HL-60/S4 (cell line): ENCODE data around the gene CRY1.
"Not testable (repeated sequence)": the region's sequence is repeated elsewhere in the genome, so short reads cannot be mapped to it uniquely, and the experiment has no call there.

Experiments used
- in situ Hi-C: fragments of 300-500 bp; cut with MboI; formaldehyde crosslinking; loops from 2 replicates; pipeline ENCODE4 v1.14.3; 2022; ENCODE audit warnings: low sequenced_read_pairs

Gene CRY1

GRCh38 chr12:107109726-107110719 is 16.7 kb upstream of the CRY1 start:
- in situ Hi-C loops = no loop called here

DNA sequence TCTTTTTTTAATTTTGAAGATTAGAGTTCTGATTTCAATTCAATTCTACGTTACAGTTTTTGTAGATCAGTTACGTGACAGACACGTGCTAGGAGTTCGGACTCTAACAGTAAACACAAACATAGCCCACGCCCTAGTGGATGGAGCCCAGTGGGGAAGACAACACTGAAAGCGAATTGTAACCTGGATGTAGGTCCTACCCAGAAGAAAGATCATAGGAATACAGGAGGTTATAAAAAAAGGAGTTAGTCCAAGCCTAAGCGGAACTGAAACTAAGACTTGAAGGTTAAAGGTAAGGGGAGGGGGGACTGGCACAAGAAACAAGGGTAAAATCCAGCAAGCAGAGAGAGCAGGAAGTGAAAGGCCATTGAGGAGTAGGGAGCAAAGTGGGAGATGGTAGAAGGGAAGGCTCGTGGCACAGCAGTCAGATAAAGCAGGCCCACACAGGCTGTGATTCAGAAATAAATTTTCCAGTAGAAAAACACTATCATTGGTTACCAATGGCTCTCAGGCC is 15.7 kb upstream of the CRY1 start:
- in situ Hi-C loops = no loop called here

GRCh38 chr12:107108366-107108765 is 15.0 kb upstream of the CRY1 start:
- in situ Hi-C loops = not testable (repeated sequence)

- in situ Hi-C loops = no loop called here
These were observed 14.0 kb upstream of the CRY1 start for GRCh38 chr12:107107381-107107780.

DNA sequence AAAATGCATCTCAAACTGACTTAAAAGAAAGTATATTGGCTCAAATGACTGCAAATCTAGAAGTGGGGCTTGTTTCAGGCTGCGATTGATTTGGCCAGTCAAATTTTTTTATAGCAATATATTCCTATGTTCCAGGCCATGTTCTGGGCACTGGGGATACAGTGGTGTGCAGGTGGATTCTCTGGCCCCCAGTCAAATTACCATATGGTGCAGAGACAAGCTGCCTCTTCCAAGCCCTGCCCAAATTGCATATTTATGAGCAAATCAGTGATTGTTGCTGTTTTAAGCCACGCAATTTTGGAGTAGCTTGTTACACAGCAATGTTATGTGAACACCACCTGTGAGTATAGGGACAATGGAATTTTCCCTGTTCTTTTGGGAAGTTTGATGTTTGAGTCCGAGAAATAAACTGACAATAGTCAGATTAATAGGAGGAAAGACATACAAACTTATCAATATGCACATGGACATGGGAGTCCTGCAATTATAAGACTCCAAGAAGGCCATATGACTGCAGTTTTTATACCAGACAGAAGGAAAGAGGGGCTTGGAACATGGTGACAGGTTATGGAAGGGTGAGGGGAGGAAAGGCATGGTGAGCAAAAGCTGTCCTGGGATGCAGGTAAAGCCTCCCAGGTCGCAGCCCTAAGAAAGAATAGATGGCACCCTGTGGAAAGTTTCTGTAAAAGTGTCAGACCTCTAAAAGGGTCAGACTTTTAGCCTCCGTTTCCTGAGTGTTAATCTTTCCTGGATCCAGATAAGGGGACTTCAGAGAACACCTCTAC is 13.1 kb upstream of the CRY1 start:
- in situ Hi-C loops = no loop called here

- in situ Hi-C loops = no loop called here
These were observed 12.0 kb upstream of the CRY1 start for GRCh38 chr12:107105410-107105703.

DNA sequence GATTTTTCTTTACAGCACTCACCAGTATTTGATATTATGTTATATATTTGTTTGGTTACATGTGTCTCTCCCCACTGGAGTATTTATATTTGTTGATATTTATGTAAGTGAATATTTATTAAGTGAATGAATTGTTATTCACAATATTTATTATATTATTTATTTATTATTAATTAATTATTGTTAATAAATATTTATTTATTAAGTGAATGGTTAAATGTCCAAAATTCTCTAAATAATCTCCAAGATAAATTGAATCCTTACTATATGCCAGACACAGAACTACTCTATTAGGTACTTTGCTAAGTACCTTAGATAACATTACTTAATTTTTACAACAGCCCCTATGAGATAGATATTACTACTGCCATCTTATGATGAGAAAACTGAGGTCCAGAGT is 10.2 kb upstream of the CRY1 start:
- in situ Hi-C loops = no loop called here

- in situ Hi-C loops = no loop called here
These were observed 9.7 kb upstream of the CRY1 start for GRCh38 chr12:107103097-107103496.

GRCh38 chr12:107102294-107102693 is 8.9 kb upstream of the CRY1 start:
- in situ Hi-C loops = no loop called here

- in situ Hi-C loops = no loop called here
These were observed 8.3 kb upstream of the CRY1 start for GRCh38 chr12:107101651-107102050.

GRCh38 chr12:107099917-107100316 is 6.6 kb upstream of the CRY1 start:
- in situ Hi-C loops = no loop called here

DNA sequence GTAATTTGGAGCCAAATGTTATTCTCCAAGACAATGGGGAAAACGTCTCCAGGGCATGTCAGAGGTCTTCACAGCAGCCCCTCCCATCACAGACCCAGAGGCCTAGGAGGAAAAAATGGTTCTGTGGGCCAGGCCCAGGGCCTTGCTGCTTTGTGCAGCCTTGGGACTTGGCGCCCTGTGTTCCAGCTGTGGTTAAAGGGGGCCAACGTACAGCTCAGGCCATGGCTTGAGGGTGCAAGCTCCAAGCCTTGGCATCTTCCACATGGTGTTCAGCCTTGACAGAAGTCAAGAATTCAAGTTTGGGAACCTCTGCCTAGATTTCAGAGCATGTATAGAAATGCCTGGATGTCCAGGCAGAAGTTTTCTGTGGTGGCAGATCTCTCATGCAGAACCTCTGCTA is 3.2 kb upstream of the CRY1 start:
- in situ Hi-C loops = no loop called here

- in situ Hi-C loops = no loop called here
These were observed 767 bp upstream of the CRY1 start for GRCh38 chr12:107094183-107094448.

- in situ Hi-C loops = no loop called here
These were observed 506 bp downstream of the CRY1 start for GRCh38 chr12:107092669-107093416.

DNA sequence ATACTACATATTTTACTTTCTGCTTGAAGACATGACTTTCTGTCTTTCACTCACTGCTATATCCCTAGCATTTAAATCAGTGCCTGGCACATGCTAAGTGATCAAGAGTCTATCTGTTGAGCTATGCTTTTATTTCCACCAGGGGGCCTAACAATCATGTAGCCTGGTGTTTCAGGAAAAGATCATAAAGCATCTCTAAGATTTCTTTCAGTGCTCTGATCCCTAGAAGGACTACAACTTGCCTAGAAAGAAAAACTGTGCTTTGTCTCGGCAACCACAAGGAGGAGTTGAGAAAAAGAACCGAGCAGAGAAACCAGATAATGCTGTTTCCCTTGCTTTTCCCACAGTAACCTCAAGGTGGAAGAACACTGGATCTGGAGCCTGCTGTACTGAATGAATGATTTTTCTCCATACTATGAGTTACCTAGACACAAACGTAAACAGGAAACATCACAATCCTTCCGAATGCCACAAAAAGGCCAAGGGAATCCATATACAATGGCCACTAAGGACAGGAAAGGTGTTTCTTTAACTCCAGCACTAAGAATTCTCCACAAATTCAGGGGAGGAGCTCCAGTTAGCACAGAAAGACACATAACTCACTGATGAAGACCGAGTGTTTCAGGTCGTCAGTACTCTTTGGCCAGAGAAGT is 1.2 kb downstream of the CRY1 start:
- in situ Hi-C loops = no loop called here

DNA sequence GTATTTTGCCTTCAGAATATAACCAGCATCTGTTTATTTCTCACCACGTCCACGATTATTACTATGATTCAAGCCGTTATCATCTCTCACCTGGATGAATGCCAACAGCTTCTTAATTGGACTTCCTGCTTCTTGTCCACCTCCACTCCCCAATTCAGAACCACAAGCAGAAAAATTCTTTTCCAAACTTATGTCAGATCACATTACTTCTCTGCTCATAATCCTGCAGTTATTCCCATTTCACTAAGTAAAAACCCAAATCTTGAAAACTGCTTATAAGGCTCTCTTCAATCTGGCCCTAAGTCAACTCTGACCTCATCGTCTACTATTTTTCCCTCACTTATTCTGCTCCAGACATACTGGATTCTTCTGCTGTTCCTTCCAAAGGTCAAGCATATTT is 2.0 kb downstream of the CRY1 start:
- in situ Hi-C loops = no loop called here

DNA sequence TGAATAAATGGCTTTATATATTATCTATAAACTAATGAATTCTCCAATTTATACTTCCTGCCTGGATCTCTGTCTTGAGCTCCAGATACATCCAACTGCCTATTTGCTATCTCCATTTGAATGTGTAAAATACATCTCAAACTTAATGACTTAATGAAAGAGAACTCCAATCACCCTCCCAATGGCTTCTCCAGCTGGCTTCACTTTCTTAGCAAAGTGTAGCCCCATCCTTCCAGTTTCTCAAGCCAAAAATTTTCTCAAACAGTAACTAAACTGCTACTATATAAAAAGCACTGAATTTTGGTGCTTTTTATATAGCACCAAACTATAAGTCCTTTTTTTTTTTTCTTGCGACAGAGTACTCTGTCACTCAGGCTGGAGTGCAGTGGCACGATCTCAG is 2.6 kb downstream of the CRY1 start:
- in situ Hi-C loops = no loop called here

- in situ Hi-C loops = no loop called here
These were observed 4.4 kb downstream of the CRY1 start for GRCh38 chr12:107088912-107089311.

- in situ Hi-C loops = no loop called here
These were observed 7.0 kb downstream of the CRY1 start for GRCh38 chr12:107086314-107086713.

DNA sequence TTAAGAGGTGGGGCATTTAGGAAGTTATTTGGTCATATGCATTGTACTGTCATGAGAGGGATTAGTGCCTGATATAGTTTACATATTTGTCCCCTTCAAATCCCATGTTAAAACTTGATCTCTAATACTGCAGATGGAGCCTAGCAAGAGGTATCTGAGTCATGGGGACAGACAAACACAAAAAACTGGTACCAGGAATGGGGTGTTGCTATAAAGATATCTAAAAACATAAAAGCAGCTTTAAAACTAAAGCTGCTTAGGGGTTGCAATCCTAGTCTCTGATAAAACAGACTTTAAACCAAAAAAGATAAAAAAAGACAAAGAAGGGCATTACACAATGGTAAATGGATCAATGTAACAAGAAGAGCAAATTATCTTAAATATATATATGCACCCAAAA is 11.6 kb downstream of the CRY1 start:
- in situ Hi-C loops = no loop called here

- in situ Hi-C loops = no loop called here
These were observed 13.1 kb downstream of the CRY1 start for GRCh38 chr12:107080299-107080698.
